Effector CD4-positive, alpha-beta T cell (primary cell): ENCODE measurements around the gene CLEC18A. TPM values are rescaled to one million over a fixed set of nuclear protein-coding genes. Genes with fewer than 3 reads are reported as not detected.
A peak's percentile ranks its signal among the peaks of the same experiment; 100 is the strongest.
"Not testable (repeated sequence)": the region's sequence is repeated elsewhere in the genome, so short reads cannot be mapped to it uniquely, and the experiment has no call there.

Experiments used
- DNase-seq: peaks from one replicate; pipeline ENCODE4 v3.0.0-alpha.2; 2020
- total RNA-seq: gene quantifications from one replicate; lab custom pipeline; 2026; lab: John Stamatoyannopoulos, UW

CLEC18A gene
- total RNA-seq = not detected

DNA sequence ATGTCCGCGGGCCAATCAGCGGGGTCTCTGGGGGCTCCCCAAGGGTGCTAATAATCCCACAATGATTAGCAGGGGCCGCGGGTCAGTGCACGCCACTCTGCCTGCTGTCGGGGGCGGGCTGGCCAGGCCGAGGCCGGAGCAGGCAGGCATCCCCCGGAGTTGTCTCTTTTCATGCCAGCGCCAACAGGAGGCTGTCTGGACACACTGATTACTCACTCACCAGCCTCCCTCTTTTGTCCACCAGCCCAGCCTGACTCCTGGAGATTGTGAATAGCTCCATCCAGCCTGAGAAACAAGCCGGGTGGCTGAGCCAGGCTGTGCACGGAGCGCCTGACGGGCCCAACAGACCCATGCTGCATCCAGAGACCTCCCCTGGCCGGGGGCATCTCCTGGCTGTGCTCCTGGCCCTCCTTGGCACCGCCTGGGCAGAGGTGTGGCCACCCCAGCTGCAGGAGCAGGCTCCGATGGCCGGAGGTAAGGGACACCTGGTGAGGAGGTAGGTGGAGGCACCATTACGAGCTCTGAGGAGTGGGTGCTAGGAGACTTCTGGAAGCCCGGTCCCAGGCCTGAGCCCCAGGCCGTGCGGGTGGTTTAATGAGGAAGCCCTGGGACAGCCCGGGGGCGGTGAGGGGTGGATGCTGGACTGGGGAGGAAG, at the start of gene CLEC18A:
TSS of gene CLEC18A (plus strand) at position 318 of the 655 bp plus-strand sequence. CDS start at position 351, 33 bp downstream.
- DNase-seq = not testable (repeated sequence)

- no peak for DNase-seq
Observed at GRCh38 chr16:69903865-69904415, 47.2 kb upstream of the CLEC18A start.

GRCh38 chr16:69904495-69905170, 46.5 kb upstream of the CLEC18A start:
- no peak for DNase-seq

GRCh38 chr16:69905171-69905555, 46.0 kb upstream of the CLEC18A start:
- no peak for DNase-seq

DNA sequence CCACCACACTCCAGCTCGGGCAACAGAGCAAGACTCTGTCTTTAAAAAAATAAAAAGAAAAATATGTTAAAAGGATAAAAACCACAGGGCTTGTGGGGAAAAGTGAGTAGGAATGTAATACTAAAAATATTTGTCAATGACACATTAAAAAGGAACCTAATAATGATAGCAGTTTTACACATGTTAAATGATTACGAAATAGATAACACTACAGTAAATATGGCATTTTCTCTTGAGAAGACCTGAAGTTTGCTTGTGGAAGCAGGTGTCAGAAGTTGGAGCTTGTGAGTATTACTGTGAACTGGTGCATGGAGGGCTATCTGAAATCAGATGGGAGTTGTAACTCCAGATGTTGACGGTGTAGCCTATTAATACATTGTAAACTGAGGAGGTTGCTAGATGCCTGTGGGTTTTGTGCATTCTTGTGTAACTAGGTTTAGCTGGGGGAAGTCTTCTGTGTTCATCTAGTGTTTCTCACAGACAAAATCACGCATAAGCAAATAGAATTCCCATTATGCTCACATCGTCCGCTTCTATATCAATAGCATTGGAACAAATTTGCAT, 44.2 kb upstream of the CLEC18A start:
- DNase-seq = no peak

DNA sequence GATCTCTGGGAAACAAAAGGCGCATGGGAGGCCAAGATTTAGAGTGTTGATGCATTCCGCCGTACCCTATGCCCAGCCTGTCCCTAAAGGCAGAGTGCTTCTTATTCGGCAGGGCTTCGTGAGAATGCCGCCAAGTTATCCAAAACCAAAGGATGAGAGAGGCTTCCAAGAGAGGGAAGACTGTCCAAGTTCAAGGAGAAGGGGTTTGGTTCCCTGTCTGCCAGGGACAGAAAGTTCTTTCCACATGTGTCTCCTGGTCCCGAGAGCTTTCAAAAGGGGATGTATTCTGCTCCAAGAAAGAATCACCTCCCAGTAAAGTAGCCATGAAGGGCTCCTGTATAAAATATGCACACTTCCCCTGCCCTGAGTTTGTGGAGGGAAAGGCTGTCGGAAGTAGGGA, 42.1 kb upstream of the CLEC18A start:
- no peak for DNase-seq

GRCh38 chr16:69909760-69910159, 41.4 kb upstream of the CLEC18A start:
- no peak for DNase-seq

DNA sequence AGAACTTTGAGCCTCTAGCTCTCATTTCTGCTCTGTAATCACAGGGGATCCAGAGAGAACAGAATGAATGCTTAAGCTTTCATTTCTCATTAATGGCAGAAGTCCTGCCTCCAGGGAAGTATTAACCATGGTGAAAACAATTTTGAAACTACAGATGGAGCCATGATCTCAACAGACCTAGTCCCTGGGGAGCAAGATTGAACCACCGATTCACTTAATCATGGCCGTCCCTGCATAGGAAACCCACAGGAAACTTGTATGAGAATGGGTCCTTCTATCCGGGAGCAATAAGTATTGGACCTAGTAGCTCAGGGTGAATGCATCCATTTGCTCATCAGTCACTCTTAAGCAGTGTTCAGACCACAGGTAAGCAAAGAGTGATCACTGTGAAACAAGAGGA, 40.2 kb upstream of the CLEC18A start:
- no peak for DNase-seq

GRCh38 chr16:69916462-69916861, 34.7 kb upstream of the CLEC18A start:
- DNase-seq = no peak

DNA sequence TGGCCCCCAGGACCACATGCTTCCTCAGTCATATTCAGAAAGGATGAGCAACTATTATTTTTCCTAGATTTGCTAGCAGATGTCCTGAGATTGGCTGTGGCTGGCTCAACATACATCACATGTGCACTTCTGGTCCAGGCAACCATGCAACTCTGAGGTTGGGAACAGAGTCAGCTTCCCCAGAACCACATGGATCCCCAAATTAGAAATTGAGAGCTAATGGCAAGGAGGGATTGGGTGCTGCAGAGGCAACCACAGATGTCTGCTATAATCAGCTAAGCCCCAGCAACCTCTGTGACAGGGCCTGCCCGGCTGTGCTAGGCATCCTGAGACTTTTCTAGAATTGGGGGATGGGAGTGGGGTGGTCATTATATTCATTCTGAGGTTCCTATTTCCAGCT, 33.8 kb upstream of the CLEC18A start:
- no peak for DNase-seq

DNA sequence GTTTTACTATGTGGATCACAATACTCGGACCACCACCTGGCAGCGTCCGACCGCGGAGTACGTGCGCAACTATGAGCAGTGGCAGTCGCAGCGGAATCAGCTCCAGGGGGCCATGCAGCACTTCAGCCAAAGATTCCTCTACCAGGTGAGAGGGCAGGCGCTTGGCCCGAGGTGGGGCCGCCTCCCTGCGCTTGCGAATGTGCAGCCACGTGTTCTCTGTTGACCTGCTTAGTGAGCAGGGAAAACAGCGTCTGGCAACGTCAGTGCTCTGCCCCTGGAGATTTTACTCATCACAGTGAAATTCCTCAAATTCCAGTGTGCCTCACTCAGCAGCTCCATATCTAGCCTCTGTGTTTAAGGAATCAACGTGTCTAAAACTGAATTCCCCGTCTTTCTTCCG, 33.4 kb upstream of the CLEC18A start:
- no peak for DNase-seq

GRCh38 chr16:69918241-69918640, 32.9 kb upstream of the CLEC18A start:
- DNase-seq = no peak

GRCh38 chr16:69921127-69921526, 30.0 kb upstream of the CLEC18A start:
- no peak for DNase-seq

- DNase-seq = no peak
Observed at GRCh38 chr16:69922200-69922599, 28.9 kb upstream of the CLEC18A start.

DNA sequence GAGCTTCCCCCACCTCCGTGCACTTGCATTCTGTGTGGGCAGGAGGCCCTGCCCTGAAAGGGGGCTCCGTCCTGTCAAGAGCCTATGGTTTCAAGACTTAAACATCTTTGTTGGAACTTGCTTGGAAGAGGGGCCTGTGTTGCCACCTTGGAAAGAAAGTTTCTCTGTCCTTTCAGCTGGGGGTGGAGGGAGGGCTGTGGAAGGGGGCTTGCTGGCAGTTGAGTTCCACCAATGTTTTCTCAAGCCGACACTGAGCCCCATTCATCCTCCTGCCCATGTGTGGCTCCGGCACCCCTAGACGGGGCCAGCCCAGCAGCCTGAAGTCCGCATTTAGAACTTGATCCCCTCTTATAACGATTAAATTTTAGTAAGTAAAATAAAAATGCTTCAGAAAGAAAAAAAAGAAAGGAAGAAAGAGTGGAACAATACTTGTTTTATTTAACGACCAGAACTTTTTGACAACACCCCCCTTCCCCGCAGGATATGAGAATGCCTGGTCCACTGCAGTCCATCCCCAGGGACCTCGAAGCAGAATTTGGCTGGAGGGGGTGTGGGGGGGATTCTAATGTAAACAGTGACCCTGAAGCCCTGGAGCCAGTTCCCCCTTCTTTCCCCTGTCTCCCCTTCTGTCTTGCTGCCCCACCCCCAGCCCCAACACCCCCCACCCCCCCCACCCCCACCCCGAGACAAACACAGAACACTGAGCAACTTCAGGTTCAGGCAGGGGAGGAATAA, 26.9 kb upstream of the CLEC18A start:
- DNase-seq = no peak

GRCh38 chr16:69924777-69925191, 26.4 kb upstream of the CLEC18A start:
- DNase-seq = no peak

- DNase-seq = no peak
Observed at GRCh38 chr16:69925311-69925710, 25.8 kb upstream of the CLEC18A start.

DNA sequence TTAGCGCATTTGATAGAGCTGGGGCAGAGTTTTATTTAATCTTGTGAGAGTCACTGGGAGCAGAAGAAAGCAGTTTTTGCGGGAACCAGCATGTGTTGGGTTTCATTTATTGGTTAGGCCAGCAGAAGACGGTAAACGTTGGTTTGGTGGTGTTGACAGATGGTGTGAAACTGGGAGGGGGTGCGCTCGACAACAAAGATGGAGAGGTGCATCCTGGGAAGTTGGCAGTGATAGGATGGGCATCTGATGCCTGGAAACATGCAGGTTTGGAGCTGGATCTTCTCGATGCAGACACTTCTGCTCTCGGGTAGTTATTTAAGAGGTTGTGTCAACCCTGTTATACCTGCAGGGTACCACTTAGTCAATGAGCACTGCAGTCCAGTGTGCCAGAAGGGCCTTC, 24.9 kb upstream of the CLEC18A start:
- DNase-seq = no peak

DNA sequence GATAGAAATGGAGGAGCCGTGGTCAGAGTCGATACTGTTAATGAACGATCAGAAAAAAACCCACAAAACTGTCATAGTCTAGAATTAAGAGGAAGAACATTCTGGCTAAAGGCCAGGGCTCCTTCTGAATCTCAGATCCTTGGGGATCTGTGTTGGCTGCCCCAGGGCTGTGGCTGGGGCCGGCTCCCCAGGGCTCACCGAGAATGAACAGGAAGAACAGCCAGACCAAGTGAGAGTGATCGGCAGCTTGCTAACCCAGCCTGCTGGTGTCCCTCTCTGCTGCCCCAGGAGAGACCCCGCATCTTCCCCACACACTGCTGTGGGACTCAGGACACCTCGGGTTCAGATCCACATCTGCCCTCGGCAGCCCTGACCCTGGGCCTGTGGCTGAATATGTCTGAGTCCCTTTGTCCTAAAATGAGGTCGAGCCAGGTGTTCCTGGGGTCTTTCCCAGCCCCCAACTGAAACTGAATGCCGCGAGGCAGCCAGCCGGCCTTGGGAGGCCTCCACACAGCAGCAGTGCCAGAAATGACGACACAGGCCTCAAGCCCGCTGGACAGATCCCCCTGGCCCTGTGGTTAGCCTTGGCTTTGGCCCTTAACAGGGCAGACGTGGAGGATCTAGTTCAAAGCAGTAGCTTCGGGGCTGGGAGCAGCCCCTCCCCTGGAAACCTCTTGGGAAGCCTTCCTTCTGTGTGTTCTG, 23.9 kb upstream of the CLEC18A start:
- no peak for DNase-seq

DNA sequence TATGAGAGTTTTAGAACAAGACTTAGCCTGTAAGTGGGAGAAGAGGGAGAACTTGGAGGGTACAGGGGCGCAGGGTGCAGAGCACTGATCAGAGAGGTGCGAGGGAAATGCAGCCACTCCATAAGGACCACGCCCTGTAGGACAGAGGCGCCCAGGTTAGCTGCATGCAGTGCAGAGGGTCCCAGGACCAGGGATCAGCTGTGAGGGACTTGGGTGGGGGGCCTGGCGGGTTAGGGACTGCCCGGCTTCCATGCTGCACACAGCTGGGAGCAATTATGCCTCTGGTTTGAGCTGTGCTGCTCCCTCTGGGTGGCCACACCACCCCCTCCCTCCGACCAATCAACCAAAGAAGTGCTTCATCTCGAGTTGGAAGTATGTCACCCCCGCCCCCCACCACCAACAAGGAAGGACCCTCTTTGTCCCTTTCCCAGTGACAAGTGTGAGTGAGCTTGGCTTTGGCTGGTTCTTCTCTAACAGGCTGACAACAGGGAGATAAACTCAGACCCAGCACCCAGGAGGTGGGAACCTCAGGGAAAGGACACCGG, 22.2 kb upstream of the CLEC18A start:
- DNase-seq = no peak

DNA sequence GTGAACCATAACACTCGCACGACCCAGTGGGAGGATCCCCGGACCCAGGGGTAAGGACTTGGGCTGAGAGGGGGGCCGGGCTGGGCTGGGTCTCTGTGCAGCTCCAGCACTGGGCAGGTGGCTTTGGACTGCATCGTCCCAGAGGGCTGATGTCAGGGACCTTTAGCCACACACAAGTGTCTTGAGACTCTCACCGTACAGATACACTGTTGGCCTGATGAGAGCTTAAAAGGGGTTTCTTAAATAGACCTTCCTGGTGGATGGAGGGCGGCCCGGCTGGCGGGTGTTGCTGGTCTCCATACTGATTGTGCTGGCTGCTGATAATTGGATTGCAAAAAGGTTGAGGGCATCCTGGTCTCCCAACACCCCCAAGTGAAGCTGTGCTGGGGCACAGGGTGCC, 21.7 kb upstream of the CLEC18A start:
- DNase-seq = no peak

GRCh38 chr16:69930117-69930776, 20.9 kb upstream of the CLEC18A start:
- peak; percentile 32 for DNase-seq
